CD4-positive, alpha-beta T cell (primary cell): ENCODE data around the gene GRIA3. TPM values are rescaled to one million over a fixed set of nuclear protein-coding genes. Genes with fewer than 3 reads are reported as not detected.

Experiments used
- ATAC-seq: fragments of 200-7000 bp; cut with Tn5 transposase; one replicate; pipeline ENCODE4 v1.10.0; 2022; ENCODE audit warnings: mild to moderate bottlenecking; ENCODE audit not compliant: poor library complexity
- CTCF ChIA-PET: fragments of 350-600 bp; sonication (Branson Sonifier 250); formaldehyde crosslinking; loops from one replicate; lab custom pipeline; 2021; ENCODE audit warnings: antibody characterized with exemption, inconsistent platforms; lab: Charles Lee
- POLR2A ChIA-PET: fragments of 350-600 bp; sonication (Branson Sonifier 250); formaldehyde crosslinking; loops from one replicate; lab custom pipeline; 2021; ENCODE audit warnings: antibody characterized with exemption, inconsistent platforms; lab: Charles Lee
- DNase-seq, 14 experiments: peaks; one replicate each; pipeline ENCODE4 v3.0.0-alpha.2; 2013 to 2020; ENCODE audit warnings: mixed read lengths in 2 of 14
- H3K27ac ChIP-seq, 2 donors: one replicate each; pipeline versions ENCODE4 v1.5.1 to v1.7.0; 2013; ENCODE audit warnings: low read length in 2 of 2, low read depth in 1 of 2, mild to moderate bottlenecking in 1 of 2
- H3K27me3 ChIP-seq, 2 experiments: 1 replicate in 1 of 2; 2 replicates in 1 of 2; pipeline versions ENCODE4 v1.6.1 to v1.7.0; 2013; ENCODE audit warnings: low read length in 2 of 2, control low read depth in 1 of 2, mild to moderate bottlenecking in 1 of 2, moderate library complexity in 1 of 2; ENCODE audit not compliant: insufficient read depth in 2 of 2, control insufficient read depth in 1 of 2
- H3K36me3 ChIP-seq: one replicate; pipeline ENCODE4 v1.6.1; 2013; ENCODE audit warnings: low read length, control low read depth; ENCODE audit not compliant: insufficient read depth
- H3K4me1 ChIP-seq: one replicate; pipeline ENCODE4 v1.6.1; 2013; ENCODE audit warnings: low read length, control low read depth; ENCODE audit not compliant: insufficient read depth
- H3K4me3 ChIP-seq: one replicate; pipeline ENCODE4 v1.5.1; 2013; ENCODE audit warnings: mild to moderate bottlenecking, low read length, moderate library complexity
- H3K9me3 ChIP-seq, 2 experiments: 1 replicate in 1 of 2; 2 replicates in 1 of 2; pipeline versions ENCODE4 v1.6.1 to v1.7.0; 2013; ENCODE audit warnings: low read length in 2 of 2, mild to moderate bottlenecking in 2 of 2, control low read depth in 1 of 2, moderate library complexity in 1 of 2; ENCODE audit not compliant: control insufficient read depth in 1 of 2, insufficient read depth in 1 of 2
- H3K27ac Mint-ChIP-seq: one replicate; pipeline ENCODE4 v1.8.0; 2020; ENCODE audit warnings: mixed read lengths
- H3K27me3 Mint-ChIP-seq: one replicate; pipeline ENCODE4 v1.8.0; 2021; ENCODE audit warnings: mixed read lengths
- H3K36me3 Mint-ChIP-seq: one replicate; pipeline ENCODE4 v1.8.0; 2021; ENCODE audit warnings: low read depth, mixed read lengths
- H3K4me1 Mint-ChIP-seq: one replicate; pipeline ENCODE4 v1.8.0; 2021; ENCODE audit warnings: low read depth, mixed read lengths
- H3K4me3 Mint-ChIP-seq: one replicate; pipeline ENCODE4 v1.8.0; 2020; ENCODE audit warnings: mild to moderate bottlenecking, mixed read lengths
- H3K9me3 Mint-ChIP-seq: one replicate; pipeline ENCODE4 v1.8.0; 2020; ENCODE audit warnings: mixed read lengths
- CTCF ChIP-seq: fragments of 200-600 bp; IDR thresholded peaks from one replicate; pipeline ENCODE4 v1.8.0; 2022; ENCODE audit warnings: antibody characterized with exemption, mild to moderate bottlenecking
- intact Hi-C, 2 experiments: fragments of 100-400 bp; cut with DNase I in 1 of 2; cut with micrococcal nuclease in 1 of 2; formaldehyde crosslinking; loops; one replicate each; pipeline versions ENCODE4 v1.15.1 to v1.9.0; 2023 to 2025; cut with DNase I, micrococcal nuclease
- total RNA-seq, 174 experiments: library from RNA in 2 of 174; stranded (reverse) in 2 of 174; gene quantifications; one replicate each; pipeline ENCODE4 v1.2.3 and lab custom pipeline; 2021 to 2026

GRIA3 gene
- total RNA-seq, 2 experiments from 2014 or later: not detected

- H3K4me3 ChIP-seq: no peak overlapping the region
- H3K9me3 ChIP-seq: no peaks in the 10 kb centered on the region
- ChIA-PET CTCF (no interaction called here), POLR2A (no interaction called here)
- no peaks in the 10 kb centered on the region for H3K36me3 ChIP-seq
- H3K4me1 Mint-ChIP-seq: no peaks in the 10 kb centered on the region
- ATAC-seq (no peak), DNase-seq (no peak)
- H3K27ac Mint-ChIP-seq: no peak overlapping the region
- H3K27me3 Mint-ChIP-seq: no peaks in the 10 kb centered on the region
- no peak for TF ChIP-seq CTCF
- intact Hi-C loops: no loop called here
- H3K9me3 Mint-ChIP-seq: no peaks in the 10 kb centered on the region
- H3K4me3 Mint-ChIP-seq: no peak overlapping the region
- H3K36me3 Mint-ChIP-seq: no peaks in the 10 kb centered on the region
- no peaks in the 10 kb centered on the region for H3K27me3 ChIP-seq
- H3K27ac ChIP-seq: no peak overlapping the region
- H3K4me1 ChIP-seq: no peaks in the 10 kb centered on the region
Observed at GRCh38 chrX:123201720-123202119, 17.6 kb downstream of the GRIA3 start.

DNA sequence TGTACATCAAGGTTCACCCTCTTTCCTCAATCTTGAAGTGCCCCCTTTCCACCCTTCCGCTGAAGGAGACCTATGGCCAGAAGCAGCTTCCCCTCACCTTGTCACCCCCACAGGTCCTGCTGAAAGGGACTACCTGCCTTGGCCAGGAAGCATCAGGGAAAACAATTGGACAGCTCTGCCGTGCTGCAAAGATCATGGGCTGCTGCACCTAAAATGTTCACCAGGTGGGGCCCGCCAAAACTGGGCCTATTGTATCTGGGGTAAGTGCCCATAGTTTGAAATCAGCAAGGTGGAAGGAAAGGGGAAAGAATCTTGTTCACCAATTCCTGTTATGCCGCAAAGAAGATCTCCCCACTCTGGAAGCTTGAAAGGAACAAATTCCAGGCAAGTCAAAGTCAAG, 18.4 kb downstream of the GRIA3 start:
- intact Hi-C loops: no loop called here
- Histone ChIP-seq H3K4me1 (no peaks in the 10 kb centered on the region), H3K4me3 (no peak overlapping the region), H3K36me3 (no peaks in the 10 kb centered on the region), H3K27me3 (no peaks in the 10 kb centered on the region), H3K27ac (no peak overlapping the region), H3K9me3 (no peaks in the 10 kb centered on the region)
- Mint-ChIP-seq H3K4me1 (no peaks in the 10 kb centered on the region), H3K27ac (no peak overlapping the region), H3K27me3 (no peaks in the 10 kb centered on the region), H3K9me3 (no peaks in the 10 kb centered on the region), H3K4me3 (no peak overlapping the region), H3K36me3 (no peaks in the 10 kb centered on the region)
- TF ChIP-seq CTCF: no peak
- no peak for DNase-seq
- CTCF ChIA-PET: no interaction called here
- POLR2A ChIA-PET: no interaction called here
- ATAC-seq: no peak

DNA sequence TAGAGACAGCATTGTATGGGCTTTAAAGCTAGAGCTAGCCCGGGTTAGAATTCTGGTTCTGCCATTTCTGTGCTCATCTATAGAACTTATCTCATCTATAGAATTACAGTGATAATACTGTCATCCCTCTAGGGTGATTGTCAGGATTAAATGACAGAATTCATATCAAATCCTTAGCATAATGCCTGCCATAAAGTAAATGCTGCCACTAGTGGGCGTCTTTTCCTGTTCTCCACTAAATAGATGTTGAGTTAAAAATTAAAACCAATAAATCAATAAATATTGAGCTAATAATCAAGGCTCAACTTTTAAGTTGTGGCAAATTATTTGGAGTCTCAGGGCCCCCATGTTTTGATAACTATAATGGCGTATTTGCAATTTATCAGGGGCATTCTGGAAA, 19.7 kb downstream of the GRIA3 start:
- intact Hi-C loops: no loop called here
- no peak overlapping the region for H3K4me3 Mint-ChIP-seq
- no peaks in the 10 kb centered on the region for H3K9me3 Mint-ChIP-seq
- Histone ChIP-seq H3K27me3 (no peaks in the 10 kb centered on the region), H3K36me3 (no peaks in the 10 kb centered on the region), H3K4me3 (no peak overlapping the region), H3K27ac (no peak overlapping the region), H3K9me3 (no peaks in the 10 kb centered on the region), H3K4me1 (no peaks in the 10 kb centered on the region)
- DNase-seq (no peak), ATAC-seq (no peak)
- no peak for TF ChIP-seq CTCF
- ChIA-PET CTCF (no interaction called here), POLR2A (no interaction called here)
- H3K4me1 Mint-ChIP-seq: no peaks in the 10 kb centered on the region
- H3K36me3 Mint-ChIP-seq: no peaks in the 10 kb centered on the region
- H3K27me3 Mint-ChIP-seq: no peaks in the 10 kb centered on the region
- no peak overlapping the region for H3K27ac Mint-ChIP-seq
